NCI-H1436 treated with DMSO at 0.1 percent for 48 hours (cell line): Measurements from ENCODE around the gene KLHL29.

Experiments used
- DNase-seq: peaks from one replicate; lab custom pipeline; 2025; lab: John Stamatoyannopoulos, UW

The KLHL29 gene

DNA sequence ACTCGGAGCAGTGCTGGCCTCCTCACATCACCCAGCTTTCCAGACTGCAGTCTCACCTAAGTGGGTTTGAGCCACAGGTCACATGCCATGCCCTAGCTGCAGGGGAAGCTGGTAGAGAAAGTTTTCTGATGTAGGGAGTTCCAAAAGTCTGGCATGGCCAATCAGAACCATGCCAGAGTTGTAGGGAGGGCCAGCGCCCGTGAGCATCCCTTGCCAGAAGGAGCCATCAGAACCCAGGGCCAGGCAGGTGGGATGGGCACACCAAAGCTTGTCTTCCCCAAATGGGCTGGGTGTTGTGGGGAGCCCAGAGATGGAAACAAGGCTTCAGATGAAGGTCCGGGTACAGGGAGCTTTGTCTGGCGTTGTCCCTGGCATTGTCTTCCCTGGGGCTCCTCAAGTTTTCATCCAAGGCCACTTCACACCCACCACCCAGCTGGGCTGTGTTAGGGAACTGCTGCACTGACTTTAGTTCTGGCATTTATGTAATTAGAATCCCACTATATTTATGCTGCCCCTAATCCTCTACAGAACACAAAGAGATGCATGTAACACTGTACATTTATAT lies 247.9 kb downstream of the KLHL29 start:
- no peak for DNase-seq

DNA sequence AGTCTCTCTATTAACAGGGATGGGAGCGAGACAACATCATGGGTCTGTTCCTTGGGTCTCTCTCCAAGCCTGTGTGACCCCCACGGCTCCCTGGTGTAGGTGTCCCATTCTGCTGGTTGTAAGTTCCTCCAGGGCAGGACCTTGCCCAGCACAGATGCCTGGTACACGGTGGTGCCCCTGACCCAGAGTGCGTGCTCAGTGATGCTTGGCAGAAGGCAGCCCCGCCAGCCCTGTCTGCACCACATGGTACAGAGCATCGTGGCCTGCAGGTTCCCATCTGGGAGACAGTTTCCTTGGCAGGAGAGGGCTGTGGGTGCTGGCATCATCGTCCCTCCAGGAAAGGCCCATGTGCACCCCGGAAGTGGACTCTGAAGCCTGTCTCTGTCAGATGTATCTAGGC lies 249.0 kb downstream of the KLHL29 start:
- no peak for DNase-seq

DNA sequence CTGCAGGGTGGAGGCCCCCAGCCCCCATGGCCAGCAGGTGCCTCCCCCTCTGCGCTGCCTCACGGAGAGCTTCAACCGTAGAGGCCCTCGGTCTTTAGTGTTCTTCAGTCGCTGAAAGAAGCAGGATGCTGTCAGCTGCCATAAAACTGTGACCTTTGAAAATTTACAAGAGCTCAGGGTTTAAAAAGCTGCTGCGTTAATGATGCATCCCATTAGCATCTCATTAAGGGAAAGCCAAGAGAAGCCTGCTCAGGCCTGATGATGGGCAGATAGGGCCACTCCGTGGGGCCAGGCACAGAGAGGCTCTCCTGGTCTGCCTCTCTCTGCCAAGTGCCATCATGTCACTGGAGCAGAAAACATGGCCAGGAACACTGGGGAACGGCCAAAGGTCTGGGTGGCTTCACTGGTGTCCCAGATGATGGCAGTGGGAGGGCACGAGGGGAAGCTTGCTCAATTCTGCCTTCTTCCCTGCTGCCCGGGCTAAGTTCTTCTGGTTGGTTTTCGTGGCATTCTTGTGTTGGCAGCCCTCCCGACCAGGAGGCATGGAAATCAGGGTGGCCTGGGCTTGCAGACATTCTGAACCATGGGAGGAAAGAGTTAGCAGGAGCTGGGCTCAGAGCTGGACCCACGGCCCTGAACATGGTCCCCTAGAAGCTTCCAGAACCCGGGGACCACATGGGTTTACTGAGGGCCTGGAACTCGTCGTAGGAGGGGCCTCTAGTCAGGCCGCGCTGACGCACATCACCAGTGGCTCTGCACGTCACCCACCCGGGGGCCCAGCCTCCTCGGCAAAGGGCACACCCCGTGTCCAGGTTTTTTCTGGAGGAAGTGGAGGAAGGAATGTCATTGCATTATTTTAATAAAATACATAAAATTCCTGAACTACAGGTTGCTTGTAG lies 250.7 kb downstream of the KLHL29 start:
- no peak for DNase-seq

DNA sequence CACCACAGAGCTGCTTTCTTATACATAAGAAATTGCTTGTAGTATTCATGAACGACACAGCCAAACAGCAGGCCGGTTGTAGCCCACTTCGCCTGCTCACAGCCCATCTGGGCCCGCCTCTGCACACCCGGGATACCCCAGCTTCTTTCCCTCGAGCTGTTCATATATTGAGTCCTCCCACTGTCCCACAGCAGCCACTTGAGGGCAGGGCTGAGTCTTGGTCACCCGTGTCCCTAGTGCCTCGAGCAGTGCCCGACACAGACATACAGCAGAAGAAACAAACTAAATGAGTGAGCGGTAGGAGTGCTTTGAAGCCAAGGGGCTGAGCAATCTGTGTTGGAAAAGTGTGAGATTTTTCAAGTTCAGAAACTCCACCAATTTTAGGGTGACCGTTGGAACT lies 251.4 kb downstream of the KLHL29 start:
- DNase-seq, result no peak

DNA sequence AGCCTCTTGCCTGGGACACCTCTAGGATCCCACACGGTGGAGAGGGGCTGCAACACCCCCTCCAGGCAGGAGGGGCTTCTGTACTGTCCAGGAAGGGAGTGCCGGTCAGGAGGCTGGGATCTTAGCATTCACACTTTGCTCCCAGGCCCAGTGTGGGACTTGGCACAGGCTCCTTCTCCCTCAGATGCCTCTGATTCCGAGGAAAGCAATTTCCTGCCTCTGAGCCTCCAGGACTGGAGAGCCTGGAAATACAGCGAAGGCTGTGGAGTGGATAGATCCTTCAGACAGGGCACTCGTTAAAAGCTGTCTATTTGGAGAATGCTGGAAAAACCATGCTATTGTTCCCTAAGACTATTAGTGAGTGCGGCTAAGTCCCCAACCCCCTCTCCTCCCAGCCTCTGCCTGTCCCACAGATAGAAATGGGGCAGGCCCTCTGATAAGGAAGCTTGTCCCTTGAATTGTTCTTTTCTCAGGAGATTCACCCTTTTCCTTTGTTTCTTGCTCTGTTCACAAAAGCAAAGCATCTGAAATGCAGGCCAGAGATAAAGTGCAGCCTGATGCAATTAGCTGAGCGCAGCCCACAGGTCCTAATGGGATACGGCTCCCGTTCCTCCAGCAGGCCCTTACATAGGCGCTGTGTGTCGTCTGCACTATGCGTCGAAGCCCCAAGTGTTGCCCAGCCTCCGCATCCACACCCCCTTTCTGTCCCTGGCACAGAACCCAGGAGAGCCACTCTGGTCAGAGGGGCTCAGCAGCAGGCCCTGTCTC lies 252.2 kb downstream of the KLHL29 start:
- no peak for DNase-seq

DNA sequence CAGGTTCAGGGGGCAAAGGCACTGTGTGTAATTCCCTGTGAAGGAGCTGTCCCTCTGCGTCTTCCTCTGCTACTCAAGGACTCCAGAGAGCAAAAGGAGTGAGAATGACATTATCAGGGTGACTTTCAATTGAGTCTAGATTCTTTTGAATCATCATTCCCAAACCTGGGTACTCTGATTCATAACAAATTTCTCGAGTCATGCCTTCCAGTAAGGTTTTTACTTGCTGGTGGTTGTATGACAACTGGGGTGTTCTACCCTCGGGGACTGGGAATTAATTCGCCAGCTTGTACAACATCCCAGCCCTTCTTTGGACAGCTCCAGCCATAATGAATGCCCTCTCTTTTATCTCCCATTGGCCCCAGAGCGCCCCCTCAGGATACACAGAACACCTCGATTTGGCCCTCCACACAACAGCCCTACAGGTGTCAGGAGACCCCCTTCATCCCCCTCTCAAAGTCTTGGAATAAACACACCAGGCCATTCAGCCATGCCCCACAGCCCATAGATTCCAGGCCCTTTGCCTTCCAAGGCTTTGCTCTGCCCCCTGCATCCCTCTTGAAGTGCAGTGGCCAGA lies 254.5 kb downstream of the KLHL29 start:
- no peak for DNase-seq

DNA sequence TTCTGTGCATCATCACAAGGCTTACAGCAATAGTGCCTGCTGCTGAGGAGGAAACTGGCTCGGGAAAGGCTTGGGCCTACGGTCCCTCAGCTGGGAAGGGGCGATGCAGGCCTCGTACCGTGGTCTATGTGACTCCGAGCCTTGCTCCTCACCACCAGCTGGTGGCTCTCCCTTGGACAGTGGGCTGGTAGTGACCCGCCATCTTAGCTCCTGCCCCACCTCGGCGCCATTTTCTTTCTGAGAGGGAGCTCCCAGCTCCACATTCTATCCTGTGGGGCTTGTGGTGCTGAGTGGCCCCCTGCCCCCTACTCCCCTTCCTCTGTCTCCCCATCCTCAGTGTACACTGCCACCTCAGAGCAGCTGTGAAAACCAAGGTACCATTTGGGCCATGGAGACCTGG lies 255.7 kb downstream of the KLHL29 start:
- no peak for DNase-seq

DNA sequence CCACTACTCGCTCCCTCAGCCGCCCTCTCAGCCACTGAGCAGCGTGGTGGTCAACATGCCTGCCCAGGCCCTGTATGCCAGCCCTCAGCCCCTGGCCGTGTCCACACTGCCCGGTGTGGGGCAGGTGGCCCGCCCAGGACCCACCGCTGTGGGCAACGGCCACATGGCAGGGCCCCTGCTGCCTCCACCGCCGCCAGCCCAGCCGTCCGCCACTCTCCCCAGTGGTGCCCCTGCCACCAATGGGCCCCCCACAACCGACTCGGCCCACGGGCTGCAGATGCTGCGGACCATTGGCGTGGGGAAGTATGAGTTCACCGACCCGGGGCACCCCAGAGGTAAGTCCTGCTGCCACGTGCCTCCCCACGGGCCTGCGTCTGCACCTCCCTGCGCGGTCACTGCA lies 257.5 kb downstream of the KLHL29 start:
- DNase-seq, result no peak

DNA sequence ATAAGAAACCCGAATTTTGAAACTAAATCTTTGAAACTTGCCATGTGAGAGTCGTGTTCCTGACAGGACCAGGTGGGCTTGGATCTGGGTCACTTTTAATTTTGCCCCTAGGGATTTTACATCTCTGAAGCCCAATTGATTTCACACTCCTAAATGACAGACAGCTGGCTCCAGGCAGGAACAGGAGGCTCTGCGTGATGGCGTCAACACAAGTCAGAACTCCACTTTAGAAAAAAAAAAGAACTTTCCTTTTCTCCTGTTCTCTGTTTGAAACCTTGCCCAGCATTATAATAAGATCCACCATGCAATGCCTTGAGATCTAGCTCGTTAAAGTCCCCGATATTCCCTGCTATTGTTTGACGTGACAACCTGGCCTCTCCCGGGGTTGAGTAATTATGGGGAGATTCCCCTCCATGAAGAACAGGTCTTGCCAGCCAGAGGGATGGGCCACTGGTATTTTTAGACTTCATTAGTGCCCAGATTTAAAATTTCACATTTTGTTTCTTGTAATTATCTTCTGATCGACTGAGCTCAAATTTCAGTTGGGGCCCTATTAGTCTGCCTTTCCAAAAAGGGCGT lies 260.3 kb downstream of the KLHL29 start:
- no peak for DNase-seq

DNA sequence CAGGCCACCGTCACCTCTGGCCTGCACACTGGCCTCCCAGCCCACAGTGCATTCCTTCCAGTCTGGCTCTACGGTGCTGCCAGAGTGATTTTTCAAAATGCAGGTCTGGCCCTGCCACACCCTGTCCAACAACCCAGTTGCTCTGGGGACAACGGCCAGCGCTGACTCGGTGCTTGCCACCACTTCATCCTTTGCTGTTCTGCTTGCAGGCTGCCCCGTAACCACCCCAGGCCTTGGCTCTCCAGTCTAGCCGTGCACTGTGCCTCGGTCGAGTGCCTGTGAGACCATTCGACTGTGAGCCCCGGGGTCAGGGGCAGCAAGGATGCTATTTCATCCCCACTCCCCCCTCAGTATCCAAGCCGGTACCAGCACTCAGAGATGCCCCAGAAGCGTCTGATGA lies 262.6 kb downstream of the KLHL29 start:
- no peak for DNase-seq

DNA sequence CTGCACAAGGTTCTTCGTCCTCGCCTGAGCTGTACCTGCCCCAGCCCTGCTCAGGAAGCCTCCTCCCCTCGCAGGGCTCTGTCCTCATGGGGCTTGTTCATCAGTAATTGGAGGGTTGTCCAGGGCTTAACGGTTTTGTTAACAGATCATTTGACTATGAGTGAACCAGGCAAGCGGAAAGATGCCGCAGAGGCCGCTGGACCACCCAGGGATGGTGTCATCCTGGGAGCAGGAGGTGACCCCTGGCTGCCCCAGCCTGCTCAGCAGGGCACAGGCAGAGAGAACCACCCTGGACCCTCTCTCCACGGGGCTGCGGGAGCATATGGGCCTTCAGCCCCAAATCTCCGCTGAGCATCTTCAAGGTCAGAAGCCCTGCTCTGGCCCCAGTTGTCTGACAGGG lies 264.3 kb downstream of the KLHL29 start:
- no peak for DNase-seq

DNA sequence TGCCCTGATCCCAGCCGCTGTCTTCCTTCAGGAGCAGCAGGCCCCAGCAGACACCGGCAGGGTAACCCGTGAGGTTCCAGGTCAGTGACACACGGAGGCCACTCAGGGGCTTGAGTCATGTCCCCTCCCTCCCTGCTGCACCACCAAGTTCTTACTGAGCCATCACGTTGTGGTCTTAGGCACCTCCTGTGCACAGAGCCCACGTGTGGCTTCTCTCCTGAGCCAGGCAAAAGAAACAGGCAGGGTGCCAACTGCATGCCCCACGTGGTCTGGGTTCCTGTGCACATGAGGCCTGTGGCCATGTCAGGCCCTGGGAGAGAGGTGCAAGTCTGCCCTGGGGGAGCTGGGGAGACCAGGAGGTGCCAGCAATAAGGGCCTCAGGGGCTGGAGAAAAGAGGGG lies 264.8 kb downstream of the KLHL29 start:
- DNase-seq, result no peak

DNA sequence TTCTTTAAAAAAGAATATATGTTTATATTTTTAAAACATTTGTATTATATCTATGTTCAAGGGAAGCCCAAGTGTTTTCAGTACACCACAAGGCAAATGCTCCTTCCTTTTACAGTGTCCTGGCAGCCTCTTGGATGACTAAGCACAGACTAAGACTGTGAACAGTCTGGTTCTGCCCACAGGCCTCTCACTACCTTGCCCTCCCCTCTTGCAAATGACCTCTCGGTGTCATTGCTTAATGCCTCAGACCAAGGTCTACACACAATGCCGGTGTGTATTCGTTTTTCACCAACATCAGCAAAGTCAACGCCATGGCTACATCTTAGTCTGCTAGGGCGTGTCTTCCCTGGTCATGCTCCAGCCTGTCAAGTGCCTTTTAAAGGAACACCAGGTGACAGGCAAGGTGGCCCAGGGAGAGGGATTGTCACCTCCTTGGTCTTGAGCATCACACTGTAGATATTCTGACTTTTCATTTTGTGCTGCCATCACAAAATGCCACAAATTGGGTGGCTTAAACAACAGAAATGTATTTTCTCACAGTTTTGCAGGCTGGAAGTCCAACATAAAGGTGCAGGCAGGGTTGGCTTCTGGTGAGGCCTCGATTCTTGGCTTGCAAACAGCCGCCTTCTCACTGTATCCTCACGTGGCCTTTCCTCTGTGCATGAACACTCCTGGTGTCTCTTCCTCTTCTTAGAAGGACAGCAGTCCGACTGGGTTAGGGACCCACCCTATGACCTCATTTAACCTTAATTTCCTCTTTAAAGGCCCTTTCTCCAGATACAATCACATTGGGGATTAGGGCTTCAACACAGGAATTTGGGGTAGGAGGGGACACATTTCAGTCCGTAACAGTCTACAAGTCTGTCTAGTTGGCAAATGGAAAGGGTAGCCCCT lies 266.5 kb downstream of the KLHL29 start:
- no peak for DNase-seq

DNA sequence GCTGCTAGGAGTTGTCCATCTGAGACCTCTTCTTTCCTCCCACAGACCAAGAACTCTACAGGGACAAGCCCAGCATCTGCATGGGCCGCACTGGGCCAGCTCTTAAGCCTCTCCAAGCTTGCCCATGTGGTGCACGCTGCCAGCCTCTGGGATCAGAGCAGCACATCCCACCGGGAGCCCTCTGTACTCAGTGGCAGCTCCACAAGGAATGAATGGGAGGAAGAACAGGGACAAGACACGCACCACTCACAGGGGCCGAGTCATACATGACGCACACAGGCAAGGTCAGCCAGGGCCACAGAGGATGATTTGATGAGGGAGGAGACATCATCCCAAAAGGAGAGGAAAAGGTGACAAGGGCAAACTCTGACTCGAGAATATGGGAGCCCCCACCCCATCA lies 268.3 kb downstream of the KLHL29 start:
- DNase-seq, result no peak

DNA sequence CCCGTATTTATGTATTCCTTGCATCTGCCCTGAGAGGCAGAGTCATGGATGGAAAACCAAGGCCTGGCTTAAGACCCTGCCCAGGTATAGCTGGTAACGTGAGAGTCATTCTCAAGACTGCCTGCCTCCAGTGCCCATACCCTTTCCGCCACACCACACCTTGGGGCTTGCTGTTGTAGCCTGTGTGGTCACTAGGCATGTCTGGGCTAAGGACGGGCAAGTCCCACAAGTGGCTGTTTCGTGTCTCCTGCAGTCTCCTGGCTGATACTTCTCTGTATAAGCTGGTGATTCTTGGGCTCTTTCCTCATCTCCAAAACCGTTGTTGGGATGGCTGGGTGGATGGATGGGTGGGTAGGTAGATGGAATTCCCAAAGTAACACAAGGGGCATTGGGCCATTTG lies 269.8 kb downstream of the KLHL29 start:
- DNase-seq, result no peak

DNA sequence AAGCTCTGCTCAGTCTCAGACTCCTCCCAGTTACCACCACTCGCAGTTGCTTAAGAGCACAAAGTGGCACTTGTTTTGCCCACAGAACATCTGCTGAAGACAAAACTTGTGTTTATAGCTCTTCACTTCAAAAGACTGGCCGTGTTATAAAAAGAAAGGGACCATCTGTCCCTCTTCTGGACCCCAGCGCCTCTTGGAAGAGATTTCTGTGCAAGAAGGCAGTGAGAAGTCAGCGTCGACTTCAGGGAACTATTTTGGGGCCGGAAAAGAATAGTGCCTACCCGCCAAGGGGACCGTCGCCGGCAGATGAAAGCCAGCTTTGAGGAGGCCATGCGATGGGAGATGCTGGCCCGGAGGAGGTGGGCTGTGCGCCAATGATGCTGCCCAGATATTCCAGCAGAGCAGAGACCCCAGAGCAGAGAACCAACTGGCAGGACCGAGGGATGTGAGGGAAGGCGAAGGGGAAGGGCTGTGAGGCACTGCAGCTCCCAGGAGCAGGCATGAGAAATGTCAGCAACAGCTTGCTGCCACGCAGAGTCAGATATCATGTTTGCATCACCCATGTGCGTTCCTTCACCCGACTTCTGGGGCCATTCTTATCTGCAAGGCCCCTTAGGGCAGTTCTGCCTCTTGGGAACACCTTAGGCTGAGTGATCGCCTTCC lies 271.1 kb downstream of the KLHL29 start:
- no peak for DNase-seq

DNA sequence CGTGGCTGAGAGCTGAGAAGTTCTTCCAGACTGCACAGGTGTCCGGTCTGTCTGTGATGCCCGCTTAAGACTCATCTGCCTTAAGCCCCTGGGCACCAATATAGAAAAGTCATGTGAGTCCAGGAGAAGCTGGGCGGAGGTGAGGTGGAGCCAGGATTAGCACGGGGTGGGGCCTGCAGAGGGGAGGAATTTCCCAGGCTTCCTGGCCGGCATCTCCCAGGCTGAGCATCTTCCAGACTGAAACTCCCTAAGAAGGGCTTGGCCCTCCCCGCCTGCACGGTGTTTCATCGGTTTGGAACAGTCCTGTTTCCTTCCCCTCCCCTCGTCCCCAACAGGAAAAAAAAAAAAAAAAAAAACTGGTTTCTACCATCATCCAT lies 271.6 kb downstream of the KLHL29 start:
- DNase-seq, result no peak

DNA sequence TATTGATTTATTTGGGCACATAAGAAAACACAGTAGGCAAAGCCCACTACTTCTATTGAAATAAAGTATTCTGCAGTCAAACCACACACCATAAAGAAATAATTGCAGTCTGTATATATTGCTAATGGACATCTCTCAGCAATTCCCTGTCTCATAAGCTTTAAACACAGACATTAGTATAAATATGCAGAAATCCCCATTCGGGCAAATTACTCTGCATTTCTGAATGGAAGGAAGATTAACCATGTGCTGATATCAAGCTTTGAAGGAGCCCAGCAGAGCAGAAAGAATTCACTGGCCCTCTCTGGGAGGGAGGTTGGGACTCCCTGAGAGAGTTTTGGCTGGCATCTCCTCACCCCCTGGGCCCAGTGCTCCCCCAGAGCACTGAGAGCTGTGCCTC lies 272.4 kb downstream of the KLHL29 start:
- DNase-seq, result no peak

DNA sequence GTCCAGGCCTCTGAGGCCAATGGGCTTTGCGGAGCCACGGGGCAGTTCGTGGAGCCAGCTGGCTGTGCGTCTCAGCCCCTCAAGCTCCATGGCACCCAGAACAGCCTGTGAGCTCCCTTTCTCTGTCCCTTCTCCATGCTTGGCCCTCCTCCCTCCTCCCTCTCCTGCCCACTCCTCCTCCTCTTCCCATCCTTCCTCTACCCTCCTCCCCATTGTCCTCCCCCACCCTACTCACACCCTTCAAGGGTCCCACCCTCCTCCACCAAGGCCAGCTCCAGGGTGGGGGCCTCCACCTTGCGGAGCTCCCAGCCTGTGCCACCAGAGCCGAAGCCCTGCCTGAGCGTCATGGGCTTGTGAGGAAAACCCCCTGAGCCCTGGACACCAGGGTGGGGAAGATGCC lies 273.0 kb downstream of the KLHL29 start:
- DNase-seq, result no peak

DNA sequence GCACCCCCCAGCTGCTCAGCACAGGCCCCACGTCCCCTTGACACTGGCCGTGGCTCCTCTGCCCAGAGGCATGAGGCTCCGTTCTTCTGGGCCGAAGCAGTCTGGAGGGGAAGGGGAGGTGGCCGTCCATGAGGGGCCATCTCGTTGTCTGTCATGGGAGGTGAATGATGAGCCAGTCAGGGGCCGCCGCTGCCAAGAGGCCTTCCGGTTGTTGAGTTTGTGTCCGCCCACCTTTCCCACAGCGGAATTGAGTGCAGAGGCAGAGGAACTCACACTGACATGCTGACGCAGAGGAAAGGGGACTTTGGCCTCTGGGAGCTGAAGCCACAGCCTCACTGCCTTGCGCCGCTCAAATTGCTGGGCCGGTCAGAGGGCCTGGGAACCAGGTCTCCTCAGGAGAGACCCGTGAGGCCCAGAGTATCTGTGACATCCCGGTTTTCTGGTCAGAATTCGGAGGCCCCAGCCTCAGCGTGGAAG lies 273.5 kb downstream of the KLHL29 start:
- DNase-seq, result no peak

DNA sequence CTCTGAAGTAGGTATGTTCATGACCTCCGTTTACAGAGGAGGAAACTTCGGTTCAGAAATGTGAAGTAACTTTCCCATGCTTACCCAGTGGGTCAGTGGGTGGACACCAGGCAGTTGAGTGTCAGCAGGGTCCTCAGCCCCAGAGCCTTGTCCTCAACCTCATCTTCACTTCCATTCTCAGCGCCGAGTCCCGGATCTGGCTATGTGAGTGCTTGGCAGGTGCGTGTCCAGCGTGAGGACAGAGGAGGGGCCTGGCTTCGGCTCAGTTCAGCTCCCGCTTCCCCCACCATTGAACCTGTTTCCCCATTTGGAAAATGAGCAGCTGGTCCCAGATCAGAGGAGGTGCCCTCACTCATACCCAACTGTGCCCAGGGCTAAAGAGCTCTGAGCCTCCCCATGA lies 274.3 kb downstream of the KLHL29 start:
- no peak for DNase-seq
